ENCODE measurements around the gene NIPA2.
"Not testable (repeated sequence)": the region's sequence is repeated elsewhere in the genome, so short reads cannot be mapped to it uniquely, and the experiment has no call there.

NIPA2 gene

GRCh38 chr15:22838292-22839042, at the start of gene NIPA2:
TSS of gene NIPA2 (plus strand) at chr15:22838666. CDS start at chr15:22851732, 13,066 bp downstream.
- peak within 1 kb of the TSS; percentile 88 for H3K9ac ChIP-seq (ENCODE audit: low read depth, low read length)
- no peaks in the 10 kb centered on the region; the same call in 1 of the 2 replicates for H3K36me3 ChIP-seq (ENCODE audit: insufficient read depth, low read length)
- H3K4me1 ChIP-seq (ENCODE audit: insufficient read depth, low read length): no peaks in the 10 kb centered on the region
- no peaks in the 10 kb centered on the region for H3K9me3 ChIP-seq (ENCODE audit: control insufficient read depth, insufficient read depth, low read length)

GRCh38 chr15:22794063-22794462, 44.4 kb upstream of the NIPA2 start:
- no peak overlapping the region for H3K9ac ChIP-seq (ENCODE audit: low read depth, low read length)
- H3K4me1 ChIP-seq (ENCODE audit: insufficient read depth, low read length): no peaks in the 10 kb centered on the region
- no peaks in the 10 kb centered on the region for H3K36me3 ChIP-seq (ENCODE audit: insufficient read depth, low read length)
- no peaks in the 10 kb centered on the region for H3K9me3 ChIP-seq (ENCODE audit: control insufficient read depth, insufficient read depth, low read length)

- Histone ChIP-seq H3K36me3 (ENCODE audit: insufficient read depth, low read length) (no peaks in the 10 kb centered on the region), H3K4me1 (ENCODE audit: insufficient read depth, low read length) (no peaks in the 10 kb centered on the region), H3K9me3 (ENCODE audit: control insufficient read depth, insufficient read depth, low read length) (no peaks in the 10 kb centered on the region), H3K9ac (ENCODE audit: low read depth, low read length) (no peak overlapping the region)
Observed at GRCh38 chr15:22794621-22795167, 43.8 kb upstream of the NIPA2 start.

- H3K4me1 ChIP-seq (ENCODE audit: insufficient read depth, low read length): no peaks in the 10 kb centered on the region
- no peak overlapping the region for H3K9ac ChIP-seq (ENCODE audit: low read depth, low read length)
- no peaks in the 10 kb centered on the region for H3K9me3 ChIP-seq (ENCODE audit: control insufficient read depth, insufficient read depth, low read length)
- no peaks in the 10 kb centered on the region for H3K36me3 ChIP-seq (ENCODE audit: insufficient read depth, low read length)
Observed at GRCh38 chr15:22795206-22796063, 43.0 kb upstream of the NIPA2 start.

GRCh38 chr15:22796079-22796478, 42.4 kb upstream of the NIPA2 start:
- no peaks in the 10 kb centered on the region for H3K4me1 ChIP-seq (ENCODE audit: insufficient read depth, low read length)
- H3K9me3 ChIP-seq (ENCODE audit: control insufficient read depth, insufficient read depth, low read length): no peaks in the 10 kb centered on the region
- no peak overlapping the region for H3K9ac ChIP-seq (ENCODE audit: low read depth, low read length)
- no peaks in the 10 kb centered on the region for H3K36me3 ChIP-seq (ENCODE audit: insufficient read depth, low read length)

- H3K9ac ChIP-seq (ENCODE audit: low read depth, low read length): no peak overlapping the region
- no peaks in the 10 kb centered on the region for H3K9me3 ChIP-seq (ENCODE audit: control insufficient read depth, insufficient read depth, low read length)
- H3K36me3 ChIP-seq (ENCODE audit: insufficient read depth, low read length): no peaks in the 10 kb centered on the region
- no peaks in the 10 kb centered on the region for H3K4me1 ChIP-seq (ENCODE audit: insufficient read depth, low read length)
Observed at GRCh38 chr15:22799902-22800301, 38.6 kb upstream of the NIPA2 start.

- not testable (repeated sequence) for H3K4me1 ChIP-seq (ENCODE audit: insufficient read depth, low read length); H3K36me3 ChIP-seq (ENCODE audit: insufficient read depth, low read length); H3K9ac ChIP-seq (ENCODE audit: low read depth, low read length); H3K9me3 ChIP-seq (ENCODE audit: control insufficient read depth, insufficient read depth, low read length)
Observed at GRCh38 chr15:22803006-22803405, 35.5 kb upstream of the NIPA2 start.

GRCh38 chr15:22806156-22806555, 32.3 kb upstream of the NIPA2 start:
- H3K4me1 ChIP-seq (ENCODE audit: insufficient read depth, low read length): no peaks in the 10 kb centered on the region
- no peaks in the 10 kb centered on the region for H3K36me3 ChIP-seq (ENCODE audit: insufficient read depth, low read length)
- no peaks in the 10 kb centered on the region for H3K9me3 ChIP-seq (ENCODE audit: control insufficient read depth, insufficient read depth, low read length)
- no peak overlapping the region for H3K9ac ChIP-seq (ENCODE audit: low read depth, low read length)

GRCh38 chr15:22806664-22807063, 31.8 kb upstream of the NIPA2 start:
- Histone ChIP-seq H3K9me3 (ENCODE audit: control insufficient read depth, insufficient read depth, low read length) (no peaks in the 10 kb centered on the region), H3K36me3 (ENCODE audit: insufficient read depth, low read length) (no peaks in the 10 kb centered on the region), H3K9ac (ENCODE audit: low read depth, low read length) (no peak overlapping the region), H3K4me1 (ENCODE audit: insufficient read depth, low read length) (no peaks in the 10 kb centered on the region)

GRCh38 chr15:22807831-22808230, 30.6 kb upstream of the NIPA2 start:
- not testable (repeated sequence) for H3K4me1 ChIP-seq (ENCODE audit: insufficient read depth, low read length); H3K9ac ChIP-seq (ENCODE audit: low read depth, low read length); H3K9me3 ChIP-seq (ENCODE audit: control insufficient read depth, insufficient read depth, low read length); H3K36me3 ChIP-seq (ENCODE audit: insufficient read depth, low read length)

GRCh38 chr15:22808240-22808639, 30.2 kb upstream of the NIPA2 start:
- H3K4me1 ChIP-seq (ENCODE audit: insufficient read depth, low read length): no peaks in the 10 kb centered on the region
- H3K9me3 ChIP-seq (ENCODE audit: control insufficient read depth, insufficient read depth, low read length): no peaks in the 10 kb centered on the region
- H3K9ac ChIP-seq (ENCODE audit: low read depth, low read length): no peak overlapping the region
- no peaks in the 10 kb centered on the region for H3K36me3 ChIP-seq (ENCODE audit: insufficient read depth, low read length)

- Histone ChIP-seq H3K36me3 (ENCODE audit: insufficient read depth, low read length) (no peaks in the 10 kb centered on the region), H3K4me1 (ENCODE audit: insufficient read depth, low read length) (no peaks in the 10 kb centered on the region), H3K9ac (ENCODE audit: low read depth, low read length) (no peak overlapping the region), H3K9me3 (ENCODE audit: control insufficient read depth, insufficient read depth, low read length) (no peaks in the 10 kb centered on the region)
Observed at GRCh38 chr15:22808761-22809280, 29.6 kb upstream of the NIPA2 start.

- H3K9me3 ChIP-seq (ENCODE audit: control insufficient read depth, insufficient read depth, low read length): no peaks in the 10 kb centered on the region
- no peaks in the 10 kb centered on the region for H3K36me3 ChIP-seq (ENCODE audit: insufficient read depth, low read length)
- no peaks in the 10 kb centered on the region for H3K4me1 ChIP-seq (ENCODE audit: insufficient read depth, low read length)
- no peak overlapping the region for H3K9ac ChIP-seq (ENCODE audit: low read depth, low read length)
Observed at GRCh38 chr15:22810033-22810852, 28.2 kb upstream of the NIPA2 start.

GRCh38 chr15:22810853-22811338, 27.6 kb upstream of the NIPA2 start:
- Histone ChIP-seq H3K9ac (ENCODE audit: low read depth, low read length) (no peak overlapping the region), H3K36me3 (ENCODE audit: insufficient read depth, low read length) (no peaks in the 10 kb centered on the region)

More at GRCh38 chr15:22810853-22811338, 27.6 kb upstream of the NIPA2 start:
- no peaks in the 10 kb centered on the region for H3K4me1 ChIP-seq (ENCODE audit: insufficient read depth, low read length)
- no peaks in the 10 kb centered on the region for H3K9me3 ChIP-seq (ENCODE audit: control insufficient read depth, insufficient read depth, low read length)

Data from ES-I3 (cell line).